Endodermal cell (in vitro differentiated cells): ENCODE data around the gene CENPX. TPM values are rescaled to one million over a fixed set of nuclear protein-coding genes. Genes with fewer than 3 reads are reported as not detected.

ENCODE experiments used
- DNase-seq: peaks from one replicate; pipeline ENCODE4 v3.0.0-alpha.2; 2017
- H3K27ac ChIP-seq: 2 replicates; pipeline ENCODE4 v1.5.1; 2013; ENCODE audit warnings: mild to moderate bottlenecking, low read depth, low read length, moderate library complexity
- H3K27me3 ChIP-seq: 2 replicates; pipeline ENCODE4 v1.6.1; 2013; ENCODE audit warnings: mild to moderate bottlenecking, low read length, moderate library complexity; ENCODE audit not compliant: insufficient read depth, control insufficient read depth, poor library complexity, severe bottlenecking
- H3K36me3 ChIP-seq: 2 replicates; pipeline ENCODE4 v1.7.0; 2013; ENCODE audit warnings: mild to moderate bottlenecking, low read length, moderate library complexity; ENCODE audit not compliant: control insufficient read depth, insufficient read depth
- H3K4me1 ChIP-seq: one replicate; pipeline ENCODE4 v1.7.0; 2013; ENCODE audit warnings: low read length; ENCODE audit not compliant: control insufficient read depth, insufficient read depth
- H3K4me3 ChIP-seq: 2 replicates; pipeline ENCODE4 v1.5.1; 2013; ENCODE audit warnings: mild to moderate bottlenecking, low read length, moderate library complexity
- H3K9ac ChIP-seq: 2 replicates; pipeline ENCODE4 v1.6.1; 2013; ENCODE audit warnings: mild to moderate bottlenecking, low read length, moderate library complexity; ENCODE audit not compliant: poor library complexity, severe bottlenecking; ENCODE audit errors: extremely low read depth
- H3K9me3 ChIP-seq: 2 replicates; pipeline ENCODE4 v1.6.1; 2013; ENCODE audit warnings: mild to moderate bottlenecking, low read length, moderate library complexity; ENCODE audit not compliant: control insufficient read depth
- H3K27ac Mint-ChIP-seq: 2 replicates; pipeline ENCODE4 v1.8.0; 2020; ENCODE audit warnings: mixed read lengths
- H3K27me3 Mint-ChIP-seq: 2 replicates; pipeline ENCODE4 v1.8.0; 2021; ENCODE audit warnings: mild to moderate bottlenecking, mixed read lengths; ENCODE audit not compliant: insufficient read depth
- H3K36me3 Mint-ChIP-seq: 2 replicates; pipeline ENCODE4 v1.8.0; 2020; ENCODE audit warnings: low read depth, mixed read lengths
- H3K4me1 Mint-ChIP-seq: 2 replicates; pipeline ENCODE4 v1.8.0; 2020; ENCODE audit warnings: mixed read lengths
- H3K4me3 Mint-ChIP-seq: 2 replicates; pipeline ENCODE4 v1.8.0; 2020; ENCODE audit warnings: mild to moderate bottlenecking, moderate library complexity, mixed read lengths
- H3K9me3 Mint-ChIP-seq: 2 replicates; pipeline ENCODE4 v1.8.0; 2020; ENCODE audit warnings: mild to moderate bottlenecking, mixed read lengths
- CTCF ChIP-seq: fragments of 200-600 bp; sonication (generic); conservative IDR thresholded peaks from 2 replicates; pipeline ENCODE4 v1.5.0; 2021; ENCODE audit warnings: antibody characterized with exemption, mild to moderate bottlenecking
- WGBS, 2 experiments: methylation state at CpG; one replicate each; pipeline versions ENCODE4 v1.1.5 to v1.1.7; 2013; ENCODE audit warnings: missing lambda C conversion rate in 2 of 2, mixed read lengths in 1 of 2; ENCODE audit not compliant: insufficient coverage in 1 of 2, insufficient read length in 1 of 2; 5-methylcytosine and 5-hydroxymethylcytosine counted together
- long read RNA-seq, 4 experiments: library from polyadenylated mRNA in 2 of 4; library from RNA in 1 of 4; library from capped mRNA in 1 of 4; stranded (forward) in 3 of 4; unstranded in 1 of 4; transcript quantifications; one replicate each; pipeline ENCODE4 v2.0.0, GENCODE V29; 2020 to 2021; ENCODE audit warnings: inconsistent platforms in 1 of 4
- polyA plus RNA-seq, 2 experiments: library from polyadenylated mRNA; stranded (reverse); fragments of 50-300 nt; gene quantifications; one replicate each; pipeline ENCODE4 v1.2.3, GENCODE V29; 2013
- total RNA-seq, 2 donors: library from RNA; stranded (reverse); fragmentation: NEBNext Ultra II Directional in 1 of 2; extraction: Animal tissue kit (Norgen Biotek cat#: 25700) in 1 of 2; gene quantifications; 2 replicates in 1 of 2; 3 replicates in 1 of 2; pipeline ENCODE4 v1.2.1, GENCODE V29; 2021

Gene CENPX
- 10 to 100 TPM; 80.0 to 85.0 TPM for total RNA-seq
- polyA plus RNA-seq (2013, experiment 1 of 2), result 62.5 TPM
- polyA plus RNA-seq (2013, experiment 2 of 2), result 61.5 TPM
- long read RNA-seq, experiment 1, transcript CENPX-201 (4 exons, 751 nt), result minor isoform, 7 of 35 reads
- long read RNA-seq, experiment 1, transcript CENPX-202 (5 exons, 805 nt), result major isoform, 10 of 35 reads
- long read RNA-seq, experiment 1, partial matches to known transcripts, result 2 of 35 reads
- long read RNA-seq, experiment 1, other reads (novel, unspliced or antisense), result 12 of 35 reads
- long read RNA-seq, experiment 2, transcript CENPX-208 (5 exons, 799 nt), result minor isoform, 5 of 100 reads
- long read RNA-seq, experiment 2, transcript CENPX-201 (4 exons, 751 nt), result minor isoform, 29 of 100 reads
- long read RNA-seq, experiment 2, transcript CENPX-202 (5 exons, 805 nt), result major isoform, 43 of 100 reads
- long read RNA-seq, experiment 2, partial matches to known transcripts, result 13 of 100 reads
- long read RNA-seq, experiment 2, other reads (novel, unspliced or antisense), result 4 of 100 reads
- long read RNA-seq, experiment 3, transcript CENPX-201 (4 exons, 751 nt), result major isoform, 16 of 101 reads
- long read RNA-seq, experiment 3, transcript CENPX-208 (5 exons, 799 nt), result minor isoform, 8 of 101 reads
- long read RNA-seq, experiment 3, transcript CENPX-210 (5 exons, 730 nt), result minor isoform, 5 of 101 reads
- long read RNA-seq, experiment 3, transcript CENPX-202 (5 exons, 805 nt), result minor isoform, 14 of 101 reads
- long read RNA-seq, experiment 3, partial matches to known transcripts, result 36 of 101 reads
- long read RNA-seq, experiment 3, other reads (novel, unspliced or antisense), result 11 of 101 reads
- long read RNA-seq, experiment 4, transcript CENPX-202 (5 exons, 805 nt), result major isoform, 26 of 86 reads
- long read RNA-seq, experiment 4, transcript CENPX-208 (5 exons, 799 nt), result minor isoform, 11 of 86 reads
- long read RNA-seq, experiment 4, transcript CENPX-205 (4 exons, 752 nt), result minor isoform, 12 of 86 reads
- long read RNA-seq, experiment 4, partial matches to known transcripts, result 26 of 86 reads
- long read RNA-seq, experiment 4, other reads (novel, unspliced or antisense), result 1 of 86 reads

- Histone ChIP-seq H3K27me3 (no peaks in the 10 kb centered on the region), H3K9ac (peak within 1 kb of the TSS; percentile 81), H3K4me1 (peaks cover 4% of the 10 kb centered on the region), H3K27ac (peak within 1 kb of the TSS; percentile 72), H3K36me3 (peaks cover 7% of the 10 kb centered on the region), H3K9me3 (no peaks in the 10 kb centered on the region), H3K4me3 (peak within 1 kb of the TSS; percentile 91)
- TF ChIP-seq CTCF, result no peak
- Mint-ChIP-seq H3K27ac (peak within 1 kb of the TSS; percentile 78), H3K36me3 (peaks cover 14% of the 10 kb centered on the region), H3K9me3 (no peaks in the 10 kb centered on the region), H3K27me3 (no peaks in the 10 kb centered on the region), H3K4me3 (peak within 1 kb of the TSS; percentile 76), H3K4me1 (peaks cover 10% of the 10 kb centered on the region)
- 0 to 1% methylated on average over 37 to 64 of the region's 64 CpGs for WGBS, 2 experiments
- peak; percentile 76 for DNase-seq
These were observed at the start of gene CENPX for GRCh38 chr17:82022310-82022980. TSS of gene CENPX (minus strand) at chr17:82022878. CDS start at chr17:82022861, 17 bp downstream.

GRCh38 chr17:82070611-82071010 lies 47.9 kb upstream of the CENPX start:
- Histone ChIP-seq H3K9ac (no peak overlapping the region), H3K4me1 (no peaks in the 10 kb centered on the region), H3K36me3 (no peaks in the 10 kb centered on the region), H3K4me3 (no peak overlapping the region), H3K27me3 (peaks cover 10% of the 10 kb centered on the region), H3K27ac (no peak overlapping the region), H3K9me3 (no peaks in the 10 kb centered on the region)
- peaks cover 5% of the 10 kb centered on the region for H3K4me1 Mint-ChIP-seq
- no peaks in the 10 kb centered on the region for H3K36me3 Mint-ChIP-seq
- no peak for DNase-seq
- no peak overlapping the region for H3K27ac Mint-ChIP-seq
- no peaks in the 10 kb centered on the region for H3K9me3 Mint-ChIP-seq
- no peak for TF ChIP-seq CTCF
- H3K27me3 Mint-ChIP-seq, result peaks cover 22% of the 10 kb centered on the region
- no peak overlapping the region for H3K4me3 Mint-ChIP-seq
